Activated CD8-positive, alpha-beta memory T cell treated with anti-CD3 and anti-CD28 coated beads for 48 hours (primary cell): ENCODE data around the gene ZBTB22.
"Not testable (repeated sequence)": the region's sequence is repeated elsewhere in the genome, so short reads cannot be mapped to it uniquely, and the experiment has no call there.

ENCODE experiments used
- DNase-seq, 3 experiments: peaks; one replicate each; pipeline ENCODE4 v3.0.0-alpha.2; 2020; ENCODE audit warnings: low read depth in 2 of 3, low spot score in 2 of 3

Gene ZBTB22

GRCh38 chr6:33301877-33302276 lies 15.7 kb downstream of the ZBTB22 start:
- no peak for DNase-seq

GRCh38 chr6:33299237-33299944 lies 18.2 kb downstream of the ZBTB22 start:
- peak; percentile 85 to 88 (median 86) for DNase-seq

DNA sequence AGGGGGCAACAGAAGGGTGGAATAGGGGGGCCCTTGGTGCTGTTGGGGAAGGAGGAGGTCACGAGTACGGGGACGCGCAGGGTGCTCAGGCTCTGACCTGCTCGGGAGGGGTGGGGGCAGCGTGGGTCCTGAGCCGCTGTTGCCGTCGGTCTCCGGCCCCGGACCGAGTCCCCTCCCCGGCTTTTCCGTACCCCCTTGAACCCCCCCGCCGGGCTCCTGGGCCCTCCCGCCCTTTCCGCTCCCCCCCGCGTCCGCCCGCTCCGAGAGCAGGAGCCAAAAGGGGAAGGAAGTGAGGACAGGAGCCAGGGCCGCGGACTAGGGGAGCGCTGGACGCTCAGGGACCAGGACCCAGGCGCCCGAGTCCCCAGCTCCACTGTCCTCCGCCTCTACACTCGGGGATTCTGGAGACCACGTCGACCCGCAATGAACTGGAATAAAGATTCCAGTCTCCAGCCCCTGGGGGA lies 18.7 kb downstream of the ZBTB22 start, which contains the start of gene RGL2:
Gene RGL2, minus strand, starts transcription at position 170 of the 464 bp plus-strand sequence. CDS start 332 bp downstream, outside the sequence.
- no peak for DNase-seq

DNA sequence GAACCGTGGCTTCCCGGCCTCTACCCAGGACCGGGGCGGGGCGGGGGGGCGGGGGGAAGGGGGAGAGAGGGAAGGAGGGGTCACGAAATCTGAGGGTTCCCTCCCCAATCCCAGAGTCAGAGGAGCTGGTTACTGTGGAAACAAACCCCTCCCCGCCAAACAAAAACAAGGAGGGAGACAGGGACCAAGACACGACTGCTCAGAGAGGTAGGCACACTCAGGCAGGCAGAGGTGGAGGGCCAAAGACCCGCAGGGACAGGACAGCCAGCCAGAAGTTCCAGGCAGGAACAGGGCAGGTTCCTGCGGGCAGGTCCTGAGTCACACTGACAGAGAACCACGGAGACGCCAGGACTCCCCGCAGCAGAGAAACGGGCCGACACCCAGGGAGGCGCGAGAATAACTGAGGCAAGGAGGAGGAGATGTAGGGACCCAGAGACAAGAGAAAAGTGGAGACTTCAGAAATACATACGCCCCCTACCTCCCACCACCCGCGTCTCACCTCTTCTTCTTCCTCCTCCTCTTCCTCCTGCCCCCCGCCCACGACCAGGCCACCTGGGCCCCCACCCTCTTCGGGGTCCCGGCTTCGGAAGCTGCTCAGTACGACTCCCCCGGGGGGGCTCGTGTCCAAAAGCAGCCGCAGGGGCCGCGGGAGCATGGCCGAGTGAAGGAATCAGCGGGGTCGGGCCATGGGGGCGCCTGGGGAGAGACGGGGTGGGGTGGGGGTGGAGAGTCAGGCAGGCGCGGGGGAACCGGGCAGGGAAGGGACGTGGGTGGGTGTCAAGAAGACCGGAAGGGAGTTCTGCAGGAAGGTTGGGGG lies 19.4 kb downstream of the ZBTB22 start:
- no peak for DNase-seq

GRCh38 chr6:33297406-33297955 lies 20.1 kb downstream of the ZBTB22 start:
- no peak for DNase-seq

- DNase-seq: no peak
Measured at GRCh38 chr6:33296797-33297405, 20.6 kb downstream of the ZBTB22 start.

GRCh38 chr6:33295621-33296369 lies 21.7 kb downstream of the ZBTB22 start:
- DNase-seq: no peak

DNA sequence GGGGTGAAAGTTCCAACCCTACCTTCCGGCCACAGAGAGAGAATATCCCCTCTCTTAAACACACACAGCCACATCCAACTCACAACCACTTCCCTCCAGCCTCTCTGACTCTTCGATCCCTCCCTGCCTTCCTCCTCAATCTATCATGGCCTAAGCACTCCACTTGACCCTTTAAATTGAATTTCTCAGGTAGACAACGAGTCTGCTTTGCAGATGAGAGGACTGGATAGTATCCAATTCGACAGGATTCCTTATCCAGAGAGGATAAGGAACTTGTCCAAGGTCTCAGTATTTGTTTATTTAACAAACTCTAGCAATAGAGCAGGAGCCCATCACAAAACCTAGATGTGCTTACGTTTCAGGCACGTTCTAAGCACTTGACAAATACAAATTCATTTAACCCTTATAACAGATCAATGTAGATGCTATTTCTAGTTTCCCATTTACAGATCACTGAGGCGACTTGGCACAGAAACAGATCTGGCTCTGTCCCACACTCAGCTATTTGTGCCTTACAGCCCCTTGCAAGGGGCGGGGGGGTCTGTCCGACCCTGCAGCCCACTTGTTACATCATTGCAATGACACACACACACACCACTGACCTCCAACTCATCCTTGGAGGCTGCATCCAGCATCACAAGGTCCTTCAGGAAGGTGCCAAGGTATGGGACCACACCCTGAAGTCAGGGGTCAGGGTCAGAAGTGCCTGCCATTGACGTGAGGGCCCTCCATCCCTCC lies 23.3 kb downstream of the ZBTB22 start:
- no peak for DNase-seq

- no peak for DNase-seq
Measured at GRCh38 chr6:33292996-33293682, 24.4 kb downstream of the ZBTB22 start.

- DNase-seq: no peak
Measured at GRCh38 chr6:33290459-33290858, 27.1 kb downstream of the ZBTB22 start.

- DNase-seq: no peak
Measured at GRCh38 chr6:33289784-33290315, 27.7 kb downstream of the ZBTB22 start.

GRCh38 chr6:33288921-33289783 lies 28.4 kb downstream of the ZBTB22 start, which contains the start of the genes PFDN6 and WDR46:
Gene PFDN6 (plus strand): TSS chr6:33289601. CDS start chr6:33289857, 256 bp downstream.
Gene WDR46 (minus strand): TSS chr6:33289239. CDS start chr6:33289170, 69 bp downstream.
- peak in 2 of 3 experiments; percentile 58 to 61 for DNase-seq

GRCh38 chr6:33288141-33288920 lies 29.2 kb downstream of the ZBTB22 start:
- no peak for DNase-seq

GRCh38 chr6:33286946-33287914 lies 30.3 kb downstream of the ZBTB22 start:
- no peak for DNase-seq

DNA sequence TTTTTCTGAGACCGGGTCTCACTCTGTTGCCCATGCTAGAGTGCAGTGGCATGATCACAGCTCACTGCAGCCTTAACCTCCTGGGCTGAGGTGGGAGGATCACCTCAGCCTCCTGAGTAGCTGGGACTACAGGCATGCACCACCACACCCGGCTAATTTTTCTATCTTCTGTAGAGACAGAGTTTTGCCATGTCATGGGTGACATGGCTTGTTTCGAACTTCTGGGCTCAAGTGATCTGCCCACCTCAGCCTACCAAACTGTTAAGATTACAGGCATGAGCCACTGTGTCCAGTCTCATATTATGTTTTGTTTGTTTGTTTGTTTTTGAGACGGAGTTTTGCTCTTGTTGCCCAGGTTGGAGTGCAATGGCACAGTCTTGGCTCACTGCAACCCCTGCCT lies 32.3 kb downstream of the ZBTB22 start:
- DNase-seq: not testable (repeated sequence)

- no peak for DNase-seq
Measured at GRCh38 chr6:33280539-33280938, 37.0 kb downstream of the ZBTB22 start.
